Stimulated activated CD4-positive, alpha-beta T cell treated with anti-CD3 and anti-CD28 coated beads, Interleukin-12 subunit alpha, Interleukin-12 subunit beta, amount 100 ng/mL, for 48 hours (primary cell): ENCODE data around the gene GPRC5D.

Experiments used
- DNase-seq, 3 donors: peaks; one replicate each; pipeline ENCODE4 v3.0.0-alpha.2; 2020; ENCODE audit warnings: low read depth in 2 of 3, low spot score in 1 of 3

GPRC5D gene

DNA sequence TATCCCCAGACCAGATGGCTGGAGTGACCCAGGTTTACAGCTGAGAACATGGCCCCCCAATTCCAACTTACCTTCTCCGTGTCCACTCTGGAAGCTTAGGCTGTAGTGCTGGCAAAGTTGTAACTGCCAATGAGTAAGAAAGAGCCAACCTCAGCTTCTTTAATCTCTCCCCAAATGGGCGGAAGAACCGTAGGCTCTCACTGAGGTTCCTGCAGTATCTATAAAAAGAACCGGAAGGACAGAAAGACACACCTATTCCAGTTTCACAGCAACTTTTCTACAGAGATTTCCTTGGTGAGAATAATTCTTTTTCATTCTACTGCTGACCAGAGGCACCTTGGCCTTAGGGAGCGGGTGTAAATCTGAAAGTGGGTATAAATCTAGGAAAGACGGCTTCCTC, at the start of gene GPRC5D:
GPRC5D (minus strand) TSS at position 135 of the 400 bp plus-strand sequence. CDS start 1,786 bp downstream, outside the sequence.
- DNase-seq = no peak

DNA sequence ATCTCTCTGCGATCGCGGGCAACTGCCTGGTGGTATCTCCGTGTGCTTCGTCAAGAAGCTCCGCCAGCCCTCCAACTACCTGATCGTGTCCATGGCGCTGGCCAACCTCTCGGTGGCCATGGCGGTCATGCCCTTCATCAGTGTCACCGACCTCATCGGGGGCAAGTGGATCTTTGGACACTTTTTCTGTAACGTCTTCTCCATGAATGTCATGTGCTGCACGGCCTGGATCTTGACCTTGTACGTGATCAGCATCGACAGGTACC, 49.7 kb upstream of the GPRC5D start:
- no peak for DNase-seq

DNA sequence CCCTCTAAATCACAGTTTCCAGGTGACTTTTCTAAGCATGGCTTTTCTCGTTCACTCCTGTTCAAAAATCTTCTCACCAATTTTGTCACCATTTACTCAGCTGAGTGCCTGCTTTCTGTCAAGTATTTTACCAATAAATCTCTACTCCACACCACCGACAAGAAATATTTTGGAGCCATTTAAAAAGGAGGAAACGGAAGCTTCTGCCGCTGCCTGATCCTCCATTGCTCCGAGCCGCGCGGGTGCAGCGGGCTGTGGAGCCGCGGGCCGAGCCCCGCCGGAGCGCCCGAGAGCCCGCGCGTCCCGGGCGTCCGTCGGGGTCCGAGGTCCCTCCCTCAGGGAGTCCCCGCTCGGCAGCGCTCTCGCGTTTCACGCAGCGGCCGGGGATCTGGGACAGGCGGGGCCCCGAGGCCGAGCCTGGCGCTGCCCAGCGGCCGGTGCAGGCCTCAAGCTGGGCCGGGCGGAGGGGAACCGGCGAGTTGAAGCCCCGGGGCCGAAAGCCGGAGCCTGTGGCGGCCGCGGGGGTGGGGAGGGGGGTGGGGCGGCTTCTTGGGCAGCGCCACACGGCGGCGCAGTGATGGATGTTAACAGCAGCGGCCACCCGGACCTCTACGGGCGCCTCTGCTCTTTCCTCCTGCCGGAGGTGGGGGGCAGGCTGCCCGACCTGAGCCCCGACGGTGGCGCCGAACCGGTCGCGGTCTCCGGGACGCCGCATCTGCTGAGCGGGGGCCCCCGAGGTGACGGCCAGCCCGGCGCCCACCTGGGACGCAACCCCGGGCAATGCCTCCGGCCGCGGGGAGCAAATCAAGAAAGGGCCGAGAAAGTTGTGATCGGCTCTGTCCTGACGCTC, 49.2 kb upstream of the GPRC5D start:
- peak in 1 of 3 donors; percentile 12 for DNase-seq

DNA sequence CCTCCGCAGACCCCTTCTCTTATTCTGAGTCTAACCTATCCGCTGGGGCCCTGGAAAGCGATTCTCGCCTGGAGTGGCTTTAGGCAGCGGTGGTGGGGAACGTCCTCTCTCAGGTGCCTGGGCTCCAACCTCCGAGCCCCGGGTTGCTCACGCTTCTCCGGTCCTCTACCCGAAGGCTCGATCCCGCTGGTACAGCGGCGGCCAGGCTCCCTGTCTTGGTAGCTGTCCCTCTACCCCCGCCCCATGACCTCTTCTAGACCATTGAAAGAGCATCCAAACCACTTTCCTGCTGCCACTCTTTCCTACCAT, 48.6 kb upstream of the GPRC5D start:
- DNase-seq = peak in 1 of 3 donors; percentile 29

DNA sequence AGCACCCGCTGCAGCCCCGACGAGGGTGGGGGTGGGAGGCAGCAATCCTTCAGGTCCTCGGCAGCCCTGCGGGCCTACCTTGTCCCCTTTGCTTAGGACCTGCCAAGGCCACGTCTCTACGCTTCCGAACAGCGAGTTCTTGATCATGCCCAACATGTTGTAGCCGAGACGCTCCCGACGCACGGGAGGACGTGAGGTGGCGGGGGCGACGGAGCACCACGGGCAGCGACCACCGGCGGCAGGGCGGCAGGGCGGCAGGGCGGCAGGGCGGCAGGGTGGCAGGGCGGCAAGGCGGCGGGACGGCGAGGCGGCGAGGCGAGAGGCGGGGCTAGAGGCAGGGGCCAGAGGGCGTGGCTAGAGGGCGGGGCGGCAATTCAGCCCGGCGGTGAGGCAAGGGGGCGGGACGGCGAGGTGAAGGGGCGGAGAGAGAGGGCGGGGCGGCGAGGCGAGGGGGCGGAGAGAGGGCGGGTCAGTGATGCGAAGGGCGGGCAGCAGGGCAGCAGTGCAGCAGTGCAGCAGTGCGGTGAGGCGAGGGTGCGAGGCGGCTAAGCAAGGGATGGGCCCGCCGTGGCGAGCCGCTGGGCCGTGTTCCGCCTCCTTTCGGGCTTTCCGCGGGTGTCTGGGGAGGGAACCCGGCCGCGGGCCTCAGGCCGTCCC, 48.1 kb upstream of the GPRC5D start, which contains the start of gene HEBP1:
HEBP1 (minus strand) TSS at position 307 of the 657 bp plus-strand sequence; CDS start at position 156, 151 bp downstream.
- DNase-seq = peak; percentile 88 to 98 (median 95)

DNA sequence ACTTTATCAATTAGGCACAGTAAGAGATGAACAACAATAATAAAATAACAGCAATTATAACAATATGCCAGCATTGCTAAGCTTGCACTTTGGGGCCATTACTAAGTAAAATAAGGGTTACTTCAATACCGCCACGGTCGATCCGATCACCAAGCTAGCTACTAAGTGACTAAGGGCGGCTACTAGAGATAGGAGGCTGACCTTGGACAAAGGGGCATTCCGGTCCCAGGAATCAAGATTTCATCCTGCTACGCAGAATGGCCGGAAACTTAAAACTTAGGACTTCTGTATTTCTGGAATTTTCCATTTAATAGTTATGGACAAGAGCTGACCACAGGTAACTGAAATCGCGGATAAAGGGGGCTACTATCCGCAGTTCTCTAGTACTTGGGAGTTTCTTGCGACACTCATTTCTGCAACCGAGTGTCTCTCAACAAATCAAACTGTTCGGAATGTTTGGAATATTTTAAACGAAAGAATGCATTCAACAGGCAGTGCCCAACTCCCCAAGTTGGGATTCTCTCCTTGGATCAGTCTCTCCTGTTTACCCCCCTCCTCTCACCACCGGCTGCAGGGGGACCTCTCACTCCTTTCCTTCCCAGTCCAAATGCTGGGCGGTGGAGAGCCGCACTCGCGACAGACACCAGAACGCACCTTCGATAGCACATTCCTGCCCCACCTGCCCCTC, 47.4 kb upstream of the GPRC5D start:
- no peak for DNase-seq

DNA sequence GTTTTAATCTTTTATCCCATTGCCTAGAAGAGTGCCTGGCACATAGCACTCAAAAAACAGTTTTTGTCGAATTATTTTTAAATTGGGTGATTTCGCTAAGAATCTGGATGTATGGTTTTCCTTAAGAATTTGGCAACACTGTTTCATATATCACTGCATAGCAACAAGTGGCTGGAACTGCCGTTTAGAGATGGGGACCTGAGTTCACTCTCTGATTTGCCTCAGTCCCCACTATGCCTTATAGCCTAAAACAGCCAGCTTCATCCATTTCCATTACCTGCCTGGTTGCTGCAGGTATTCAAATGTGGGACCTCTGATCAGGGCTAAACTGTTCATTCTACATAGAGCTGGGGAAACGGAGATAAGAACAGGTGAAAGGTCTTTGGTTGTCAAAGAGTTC, 46.3 kb upstream of the GPRC5D start:
- no peak for DNase-seq

DNA sequence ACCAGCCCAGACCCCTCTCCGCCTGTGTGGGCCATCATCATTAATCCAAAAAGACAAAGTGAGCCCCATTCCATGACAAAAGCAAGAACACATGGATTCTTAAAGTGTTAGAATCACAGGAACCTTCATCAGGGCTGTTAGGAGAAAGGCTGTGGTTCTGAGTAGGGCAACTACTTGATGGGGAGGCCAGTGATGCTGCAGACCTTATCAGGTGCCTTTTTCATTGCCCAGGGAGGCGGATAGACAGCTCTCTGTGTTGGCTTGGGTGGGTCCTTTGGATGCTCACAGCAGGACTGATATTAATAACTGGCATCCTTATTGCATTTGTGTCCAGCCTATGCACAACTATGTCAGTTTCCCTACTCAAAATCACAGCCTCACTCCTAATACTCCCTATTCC, 45.8 kb upstream of the GPRC5D start:
- DNase-seq = no peak

DNA sequence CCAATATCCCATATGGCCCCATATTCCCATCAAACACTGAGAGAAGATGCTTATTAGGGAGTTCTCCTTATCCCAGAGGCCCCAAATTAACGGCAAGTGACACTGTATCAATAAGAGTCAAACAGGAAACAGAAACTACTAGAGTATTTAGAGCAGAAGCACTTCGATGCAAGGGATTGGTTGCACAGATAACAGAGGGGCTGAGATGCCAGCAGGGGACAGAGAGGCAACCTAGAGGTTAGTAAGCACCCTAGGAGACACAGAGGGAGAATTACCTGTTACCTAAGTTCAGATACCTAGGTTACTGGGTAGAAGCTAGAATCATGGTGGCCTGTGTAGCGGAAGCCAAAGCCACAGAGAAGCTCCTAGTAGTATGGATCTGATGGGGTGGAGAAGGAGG, 45.2 kb upstream of the GPRC5D start:
- DNase-seq = no peak

DNA sequence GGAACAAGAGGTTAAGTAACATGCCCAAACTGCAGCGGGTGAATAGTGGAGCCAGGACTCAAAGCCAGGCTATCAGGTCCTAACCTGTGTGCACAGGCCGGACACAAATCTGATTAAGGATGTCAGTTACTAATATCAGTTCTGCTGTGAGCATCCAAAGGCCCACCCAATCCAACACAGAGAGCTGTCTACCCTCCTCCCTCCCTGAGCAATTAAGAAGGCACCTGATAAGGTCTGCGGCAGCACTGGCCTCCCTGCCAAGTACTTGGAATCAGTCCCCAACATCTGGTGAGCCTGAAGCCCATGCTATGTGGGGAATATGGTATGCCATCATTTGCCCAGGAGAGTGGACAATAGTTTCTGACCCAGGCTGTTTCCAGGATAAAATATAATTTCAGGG, 44.2 kb upstream of the GPRC5D start:
- DNase-seq = no peak

DNA sequence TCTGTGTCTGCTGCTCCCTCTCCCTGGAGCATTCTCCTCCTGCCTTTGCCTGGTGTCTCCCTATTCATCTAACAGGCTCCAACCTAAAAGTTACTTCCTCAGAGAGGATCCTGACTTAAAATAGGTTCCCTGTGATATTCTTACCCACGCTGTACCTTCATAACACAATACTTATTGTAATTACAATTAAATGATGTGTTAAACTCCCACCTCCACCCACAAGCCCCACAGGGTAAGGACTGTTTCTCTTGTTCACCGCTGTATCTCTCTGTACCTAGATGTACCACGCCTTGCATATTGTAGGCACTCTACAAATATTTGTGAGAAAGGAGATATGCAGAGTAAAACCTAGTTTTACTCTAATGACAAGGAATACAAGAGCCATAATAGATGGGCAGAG, 43.1 kb upstream of the GPRC5D start:
- DNase-seq = no peak

DNA sequence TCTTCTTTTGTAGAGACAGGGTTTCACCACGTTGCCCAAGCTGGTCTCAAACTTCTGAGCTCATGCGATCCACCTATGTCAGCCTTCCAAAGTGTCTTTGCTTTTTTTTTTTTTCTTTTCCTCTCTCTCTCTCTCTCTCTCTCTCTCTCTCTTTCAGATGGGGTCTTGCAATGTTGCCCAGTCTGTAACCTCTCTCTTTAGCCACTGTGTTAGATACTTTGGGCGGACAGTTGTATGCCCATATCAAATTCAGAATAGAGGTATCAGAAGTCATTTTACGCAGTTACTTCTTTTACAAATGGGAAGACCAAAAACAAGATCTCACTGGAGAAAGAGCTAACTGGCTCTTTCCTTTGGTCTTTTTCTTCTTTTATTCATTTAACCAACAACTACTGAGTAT, 41.4 kb upstream of the GPRC5D start:
- DNase-seq = no peak

DNA sequence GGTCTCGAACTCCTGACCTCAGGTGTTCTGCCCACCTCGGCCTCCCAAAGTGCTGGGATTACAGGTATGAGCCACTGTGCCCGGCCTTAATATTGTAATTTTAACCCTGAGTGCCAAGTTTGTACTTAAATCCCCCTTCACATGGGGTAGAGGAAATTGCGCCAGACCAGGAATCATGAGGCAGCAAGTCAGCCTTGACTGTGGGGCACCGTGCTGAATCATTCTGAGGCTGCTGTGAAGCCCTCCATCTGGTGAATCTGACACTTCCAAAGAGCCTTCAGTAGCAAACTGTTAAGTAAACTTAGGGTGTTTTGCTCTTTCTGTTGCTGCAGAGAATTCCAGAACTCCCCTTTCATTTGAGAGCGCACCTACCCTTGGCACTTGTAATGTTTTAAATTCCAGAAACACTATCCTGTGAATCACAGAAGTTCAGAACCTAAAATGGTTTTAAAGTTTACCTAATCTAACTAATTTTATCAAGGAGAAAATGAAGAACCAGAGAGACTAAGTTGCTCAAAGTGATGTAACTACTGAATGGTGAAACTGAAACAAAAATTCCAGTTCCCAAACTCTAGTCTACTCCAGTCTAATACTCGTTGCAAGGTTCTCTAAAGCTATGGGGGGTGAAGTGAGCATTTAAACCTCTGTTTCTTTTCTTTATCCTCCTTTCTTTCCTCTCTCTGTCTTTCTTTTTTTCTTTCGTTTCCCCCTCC, 40.6 kb upstream of the GPRC5D start:
- no peak for DNase-seq

DNA sequence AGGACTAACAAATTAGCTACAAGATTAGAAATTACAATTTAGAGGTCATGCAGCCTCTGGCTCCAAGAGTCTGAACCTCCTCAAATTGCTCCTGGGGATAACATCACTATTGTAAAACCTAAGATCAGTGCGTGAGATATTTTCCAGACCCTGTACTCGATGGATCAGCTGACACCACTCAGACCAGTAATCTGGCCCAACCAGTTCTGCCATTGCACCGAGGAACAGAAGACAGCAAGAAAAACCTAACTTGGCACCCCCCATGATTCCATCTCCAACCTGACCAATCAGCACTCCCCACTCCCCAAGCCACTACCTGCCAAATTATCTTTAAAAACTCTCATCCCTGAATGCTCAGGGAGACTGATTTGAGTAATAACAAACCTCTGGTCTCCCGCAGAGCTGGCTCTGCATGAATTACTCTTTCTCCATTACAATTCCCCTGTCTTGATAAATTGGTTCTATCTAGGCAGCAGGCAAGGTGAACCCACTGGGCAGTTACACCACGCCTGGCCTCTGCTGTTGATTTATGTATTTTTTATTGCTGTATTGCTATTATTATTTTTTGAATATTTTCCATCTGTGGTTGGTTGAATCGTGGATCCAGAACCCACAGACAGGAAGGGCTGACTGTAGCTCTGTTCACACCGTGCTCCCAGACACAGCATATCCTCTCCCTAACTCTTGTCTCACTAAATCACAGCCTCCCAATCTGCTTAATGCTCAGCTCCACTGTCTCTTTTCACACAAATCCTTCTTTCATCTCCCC, 38.9 kb upstream of the GPRC5D start:
- no peak for DNase-seq

DNA sequence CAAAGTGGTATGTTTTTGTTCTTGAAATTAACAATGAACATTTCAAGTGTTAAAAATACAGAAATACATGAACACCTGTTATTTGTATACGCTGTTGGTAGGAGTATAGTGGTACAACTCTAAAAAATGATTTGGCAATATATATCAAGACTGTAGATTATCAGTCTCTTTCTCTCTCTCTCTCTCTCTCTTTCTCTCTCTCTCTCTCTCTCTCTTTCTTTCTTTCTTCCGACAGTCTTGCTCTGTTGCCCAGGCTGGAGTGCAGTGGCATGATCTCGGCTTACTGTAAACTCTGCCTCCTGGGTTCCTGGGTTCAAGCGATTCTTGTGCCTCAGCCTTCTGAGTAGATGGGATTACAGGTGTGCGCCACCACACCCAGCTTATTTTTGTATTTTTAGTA, 35.5 kb upstream of the GPRC5D start:
- no peak for DNase-seq

DNA sequence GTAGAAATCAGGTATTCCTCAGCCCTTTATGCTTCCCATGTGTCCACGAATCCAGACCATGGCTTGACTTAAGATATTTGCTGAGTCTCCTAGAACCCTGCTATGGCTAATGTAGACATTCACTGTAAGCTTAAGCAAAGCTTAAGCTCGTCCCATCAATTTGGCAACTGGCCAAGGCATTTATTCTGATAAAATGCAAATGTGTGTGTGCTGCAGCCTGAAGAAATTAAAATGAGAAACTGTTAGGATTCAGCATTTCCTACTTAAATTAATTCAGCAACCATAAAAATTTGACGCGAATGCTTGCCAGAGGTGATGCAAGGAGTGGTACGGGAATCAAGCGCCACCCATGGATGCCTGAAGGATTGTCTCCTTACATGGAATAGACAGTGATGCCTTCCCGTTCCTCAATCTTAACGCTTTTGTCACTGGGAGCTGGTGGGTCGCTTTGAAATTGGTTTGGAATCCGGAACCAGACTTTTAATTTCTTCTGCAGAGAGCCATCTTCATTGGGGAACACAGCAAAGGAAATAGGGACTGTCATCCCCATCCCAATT, 34.9 kb upstream of the GPRC5D start:
- no peak for DNase-seq

DNA sequence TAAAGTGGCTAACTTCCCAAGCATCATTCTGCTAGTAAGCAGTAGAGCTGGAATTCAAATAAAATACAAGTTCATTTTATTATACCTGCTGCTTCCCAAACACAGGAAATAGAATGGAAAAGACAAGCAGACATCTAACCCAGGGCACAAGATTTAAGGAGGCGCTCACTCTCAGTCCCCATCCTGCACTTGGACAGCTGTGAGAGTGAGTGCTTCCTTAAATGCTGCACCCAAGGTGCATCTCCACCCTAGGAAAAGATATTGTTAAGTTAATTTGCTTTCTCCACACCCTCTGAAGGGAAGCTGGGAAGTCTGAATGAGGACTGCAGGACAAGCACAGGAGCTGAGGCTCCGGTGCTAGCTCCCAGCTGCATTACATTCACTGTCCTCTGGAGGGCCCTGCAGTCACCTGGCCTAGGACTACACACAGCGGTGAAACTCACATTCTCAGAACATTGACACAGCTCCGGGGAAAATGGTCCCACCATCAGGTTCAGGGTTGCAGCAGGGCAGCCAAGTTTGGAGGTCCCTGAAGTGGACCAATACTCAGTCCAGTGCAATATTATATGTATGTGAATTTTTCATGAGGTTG, 33.9 kb upstream of the GPRC5D start:
- DNase-seq = no peak

DNA sequence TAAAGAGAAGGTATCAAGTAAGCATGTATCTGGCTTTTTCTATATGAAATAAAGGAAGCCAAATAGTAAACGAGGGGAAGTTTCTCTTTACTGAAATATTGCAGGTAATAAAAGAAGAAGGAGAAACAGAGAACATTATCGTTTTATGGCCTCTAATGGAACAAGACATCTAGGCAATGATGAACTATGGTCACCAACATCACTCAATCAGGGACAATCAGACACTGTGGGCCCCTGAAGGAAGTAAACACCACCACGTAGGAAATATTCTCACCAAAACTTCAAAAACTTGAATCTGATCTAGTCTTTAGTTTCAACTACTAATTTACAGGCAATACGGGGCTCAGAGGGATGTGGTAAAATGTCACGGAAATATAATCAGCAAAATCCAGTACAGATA, 32.2 kb upstream of the GPRC5D start:
- no peak for DNase-seq

DNA sequence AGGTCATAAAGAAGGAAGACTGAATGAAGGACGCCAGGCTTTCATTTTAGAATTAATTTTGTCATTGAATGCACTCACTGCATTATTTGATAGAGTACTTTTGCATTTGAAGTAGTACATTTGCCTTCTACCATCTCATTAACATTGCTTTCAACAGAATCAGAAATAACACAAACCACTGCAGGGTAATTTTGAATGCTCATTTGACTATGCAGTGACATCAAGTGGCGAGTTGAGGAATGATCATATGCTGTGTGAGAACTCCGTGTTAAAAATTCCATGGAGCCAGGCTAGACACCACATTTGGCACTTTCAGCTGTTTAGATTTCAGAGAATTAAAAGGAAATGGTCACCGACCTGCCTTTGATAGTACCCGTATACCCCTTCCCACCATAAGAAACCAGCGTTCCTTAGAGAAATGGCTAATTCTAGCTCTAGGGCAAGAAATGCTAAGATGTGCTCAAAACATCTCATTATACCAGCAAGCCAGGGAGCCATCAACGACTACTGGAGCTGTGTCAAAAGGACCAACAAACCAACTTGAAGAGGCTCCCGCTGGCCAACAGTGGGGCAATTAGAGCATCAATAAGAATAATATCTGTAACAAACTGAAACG, 31.6 kb upstream of the GPRC5D start:
- no peak for DNase-seq

DNA sequence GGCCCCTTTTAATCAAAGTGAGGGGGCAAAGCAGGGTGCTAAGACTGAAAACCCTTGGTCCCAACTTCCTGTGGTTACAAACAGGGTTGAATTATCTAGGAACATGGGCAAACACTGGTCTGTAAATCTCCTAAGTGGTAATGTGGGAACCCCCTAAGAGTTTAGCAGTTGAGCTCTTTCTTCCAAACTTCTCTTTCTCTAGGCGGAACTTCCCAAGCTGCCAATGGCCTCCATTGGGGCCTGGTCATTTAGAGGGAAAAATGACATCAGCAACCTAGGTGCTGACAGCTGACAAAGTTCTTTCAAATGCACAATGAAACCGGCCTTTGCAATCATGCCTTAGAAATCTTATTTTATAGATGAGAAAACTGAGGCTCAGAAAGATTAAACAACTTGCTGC, 30.4 kb upstream of the GPRC5D start:
- DNase-seq = no peak
